Occipital lobe (tissue), 3 donors: ENCODE measurements around the gene TMEM165. TPM values are rescaled to one million over a fixed set of nuclear protein-coding genes. Genes with fewer than 3 reads are reported as not detected.

Source experiments
- DNase-seq: peaks from one replicate; lab custom pipeline; 2025; lab: John Stamatoyannopoulos, UW
- small RNA-seq: library from RNA; depleted of rRNA; stranded (forward); fragments of <200 nt; gene quantifications from one replicate; pipeline ENCODE3, GENCODE V24; 2014
- total RNA-seq: library from RNA; depleted of rRNA; stranded (reverse); fragments of >200 nt; gene quantifications from one replicate; pipeline ENCODE4 v1.2.3, GENCODE V29; 2014

The TMEM165 gene
- total RNA-seq, 1 donor from 2014 or later: 109 TPM

GRCh38 chr4:55450566-55450965 is 54.8 kb downstream of the TMEM165 start:
- DNase-seq: no peak

- DNase-seq: no peak
These were observed 62.4 kb downstream of the TMEM165 start for GRCh38 chr4:55458164-55458563.

GRCh38 chr4:55458611-55459010 is 62.9 kb downstream of the TMEM165 start:
- no peak for DNase-seq

GRCh38 chr4:55466001-55466400 is 70.2 kb downstream of the TMEM165 start:
- no peak for DNase-seq

- DNase-seq: no peak
These were observed 73.0 kb downstream of the TMEM165 start for GRCh38 chr4:55468724-55469123.

GRCh38 chr4:55469979-55470378 is 74.2 kb downstream of the TMEM165 start:
- no peak for DNase-seq

Small RNA genes within 50 kb of the gene (small RNA-seq; reads per million reads assigned to genes)
- not detected for gene RF00019

Other genes starting within 250 kb of the TMEM165 start
- 10.3 TPM for gene SRD5A3, start 49.7 kb upstream of the TMEM165 start, total RNA-seq
- gene CLOCK, start 151.0 kb downstream of the TMEM165 start, total RNA-seq: 37.0 TPM
- gene PDCL2, start 196.3 kb downstream of the TMEM165 start, total RNA-seq: not detected
- 1.9 TPM for gene NMU, start 240.3 kb downstream of the TMEM165 start, total RNA-seq